Measurements from ENCODE around the gene C17orf58. TPM values are rescaled to one million over a fixed set of nuclear protein-coding genes. Genes with fewer than 3 reads are reported as not detected.

C17orf58 gene
- total RNA-seq, 2 donors from 2014 or later: 10.3 to 13.6 TPM

- H3K9ac ChIP-seq (ENCODE audit: low read depth in 2 of 2, low read length in 2 of 2): peak overlapping the region; percentile 43 to 56
- TF ChIP-seq CTCF (IDR thresholded peaks at IDR 0.05): no peak
- H3K4me3 ChIP-seq: peak overlapping the region; percentile 48
- no peaks in the 10 kb centered on the region for H3K27me3 ChIP-seq
- intact Hi-C loops (cut with DNase I): no loop called here
- no peaks in the 10 kb centered on the region for H3K36me3 ChIP-seq
- H3K4me1 ChIP-seq: peaks cover 8% of the 10 kb centered on the region
- DNase-seq: peak; percentile 39
- no peaks in the 10 kb centered on the region for H3K9me3 ChIP-seq
- H3K27ac ChIP-seq: no peak overlapping the region
These were observed 552 bp downstream of the C17orf58 start for GRCh38 chr17:67995570-67996263.

GRCh38 chr17:67994817-67995569 is 1.3 kb downstream of the C17orf58 start:
- peak; percentile 36 for DNase-seq
- intact Hi-C loops (cut with DNase I): no loop called here
- Histone ChIP-seq H3K9me3 (no peaks in the 10 kb centered on the region), H3K27ac (no peak overlapping the region), H3K36me3 (no peaks in the 10 kb centered on the region), H3K27me3 (no peaks in the 10 kb centered on the region), H3K4me1 (peaks cover 8% of the 10 kb centered on the region), H3K9ac (ENCODE audit: low read depth in 2 of 2, low read length in 2 of 2) (peak overlapping the region; percentile 43 to 56), H3K4me3 (peak overlapping the region; percentile 48)
- TF ChIP-seq CTCF (IDR thresholded peaks at IDR 0.05): no peak

GRCh38 chr17:67993998-67994361 is 2.3 kb downstream of the C17orf58 start:
- no peak for DNase-seq
- TF ChIP-seq CTCF (IDR thresholded peaks at IDR 0.05): no peak
- no peaks in the 10 kb centered on the region for H3K27me3 ChIP-seq
- peaks cover 8% of the 10 kb centered on the region for H3K4me1 ChIP-seq
- H3K9me3 ChIP-seq: no peaks in the 10 kb centered on the region
- no peaks in the 10 kb centered on the region for H3K36me3 ChIP-seq
- peak overlapping the region; percentile 53 for H3K4me3 ChIP-seq
- H3K27ac ChIP-seq: peak overlapping the region; percentile 85
- peak overlapping the region; percentile 59 to 98 for H3K9ac ChIP-seq (ENCODE audit: low read depth in 2 of 2, low read length in 2 of 2)
- intact Hi-C loops (cut with DNase I): no loop called here

- H3K9me3 ChIP-seq: no peaks in the 10 kb centered on the region
- peak; percentile 81 for DNase-seq
- intact Hi-C loops (cut with DNase I): no loop called here
- H3K36me3 ChIP-seq: no peaks in the 10 kb centered on the region
- peak overlapping the region; percentile 55 for H3K4me3 ChIP-seq
- H3K4me1 ChIP-seq: peaks cover 8% of the 10 kb centered on the region
- H3K27ac ChIP-seq: peak overlapping the region; percentile 98
- peak overlapping the region; percentile 35 to 98 for H3K9ac ChIP-seq (ENCODE audit: low read depth in 2 of 2, low read length in 2 of 2)
- no peak for TF ChIP-seq CTCF (IDR thresholded peaks at IDR 0.05)
- no peaks in the 10 kb centered on the region for H3K27me3 ChIP-seq
These were observed 2.9 kb downstream of the C17orf58 start for GRCh38 chr17:67993153-67993997.

- H3K9me3 ChIP-seq: no peaks in the 10 kb centered on the region
- H3K27ac ChIP-seq: peak overlapping the region; percentile 98
- intact Hi-C loops (cut with DNase I): no loop called here
- H3K9ac ChIP-seq (ENCODE audit: low read depth in 2 of 2, low read length in 2 of 2): peak overlapping the region; percentile 35 to 49
- peak overlapping the region; percentile 55 for H3K4me3 ChIP-seq
- no peaks in the 10 kb centered on the region for H3K36me3 ChIP-seq
- H3K4me1 ChIP-seq: peaks cover 8% of the 10 kb centered on the region
- no peak for TF ChIP-seq CTCF (IDR thresholded peaks at IDR 0.05)
- peak; percentile 48 for DNase-seq
- H3K27me3 ChIP-seq: no peaks in the 10 kb centered on the region
These were observed 3.6 kb downstream of the C17orf58 start for GRCh38 chr17:67992548-67993152.

Data from colonic mucosa (tissue), 4 donors.